K562 treated with DMSO at 1 percent for 48 hours (cell line): ENCODE measurements around the gene ZNF423. TPM values are rescaled to one million over a fixed set of nuclear protein-coding genes. Genes with fewer than 3 reads are reported as not detected.

Source experiments
- total RNA-seq: library from RNA; unstranded; fragments of 300-600 nt; gene quantifications from 2 replicates; pipeline ENCODE4 v1.2.3, GENCODE V29; 2022; ENCODE audit warnings: low replicate concordance; ENCODE audit errors: extremely low read depth

ZNF423 gene
- not detected in 2 replicates for total RNA-seq

DNA sequence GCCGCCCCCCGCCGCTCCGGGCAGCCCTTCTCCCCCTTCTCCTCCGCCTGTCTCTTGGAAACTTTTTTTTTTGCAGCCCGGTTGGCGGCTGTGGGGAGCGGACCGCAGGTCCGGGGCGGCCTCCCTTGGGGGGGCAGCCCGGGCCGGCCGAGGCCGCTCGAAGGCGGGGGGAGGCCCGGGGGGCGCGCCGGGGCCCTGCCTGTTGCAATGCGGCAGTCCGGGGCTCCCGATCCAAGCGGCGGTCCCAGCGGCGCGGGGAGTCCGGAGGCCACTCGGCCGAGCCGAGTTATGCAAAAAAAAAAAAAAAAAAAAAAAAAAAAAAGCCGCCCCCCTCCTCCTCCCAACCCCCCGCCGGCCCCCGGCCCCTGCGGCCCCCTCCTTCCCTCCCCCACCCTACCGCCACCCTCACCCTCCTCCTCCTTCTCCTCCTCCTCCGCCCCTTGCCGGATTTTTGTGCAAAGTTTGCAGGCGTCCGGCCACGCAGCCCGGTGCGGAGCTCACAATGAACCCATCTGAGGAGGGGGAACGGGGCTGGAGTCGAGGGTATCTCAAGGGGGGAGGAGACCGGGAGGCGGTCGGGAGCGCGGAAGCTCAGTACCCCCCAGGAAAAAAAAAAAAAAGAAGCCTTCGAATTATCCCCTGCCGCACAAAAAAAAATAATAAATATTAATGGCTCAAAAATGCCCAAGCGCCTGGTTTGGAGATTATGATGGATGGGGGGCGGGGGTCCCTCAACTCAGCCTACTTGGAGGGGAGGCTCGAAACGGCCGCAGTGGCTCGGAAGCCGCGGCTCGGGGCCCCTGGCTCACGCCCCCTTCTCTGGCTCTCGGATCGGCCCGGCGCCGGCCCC is at the start of gene ZNF423:
TSS of gene ZNF423 (minus strand) at position 291 of the 850 bp plus-strand sequence. CDS start 338 bp downstream, outside the sequence.

Other genes starting within 250 kb of the ZNF423 start
- gene CNEP1R1, start 169.1 kb upstream of the ZNF423 start, total RNA-seq, result not detected in 2 replicates
- not detected in 2 replicates for gene HEATR3, start 209.9 kb upstream of the ZNF423 start, total RNA-seq